B cell (primary cell): ENCODE data around the gene MLH3. TPM values are rescaled to one million over a fixed set of nuclear protein-coding genes. Genes with fewer than 3 reads are reported as not detected.

Source experiments
- ATAC-seq: fragments of 200-7000 bp; cut with Tn5 transposase; one replicate; pipeline ENCODE4 v1.10.0; 2021; ENCODE audit warnings: low read depth, mild to moderate bottlenecking, moderate number of reproducible peaks, moderate library complexity
- CTCF ChIA-PET: fragments of 350-600 bp; sonication (Branson Sonifier 250); formaldehyde crosslinking; loops from one replicate; lab custom pipeline; 2021; ENCODE audit warnings: antibody characterized with exemption, inconsistent platforms; lab: Charles Lee
- POLR2A ChIA-PET: fragments of 350-600 bp; sonication (Branson Sonifier 250); formaldehyde crosslinking; loops from one replicate; lab custom pipeline; 2021; ENCODE audit warnings: antibody characterized with exemption; lab: Charles Lee
- DNase-seq: peaks from one replicate; pipeline ENCODE4 v3.0.0; 2013
- H2AFZ ChIP-seq: 2 replicates; pipeline ENCODE4 v1.6.1; 2012; ENCODE audit warnings: mild to moderate bottlenecking, low read depth, low read length; ENCODE audit not compliant: insufficient read depth, poor library complexity, severe bottlenecking
- H3K27ac ChIP-seq, 2 donors: 1 replicate in 1 of 2; 2 replicates in 1 of 2; pipeline ENCODE4 v1.5.1; 2012 to 2013; ENCODE audit warnings: low read length in 2 of 2, mild to moderate bottlenecking in 2 of 2, moderate library complexity in 1 of 2
- H3K27me3 ChIP-seq, 4 experiments: fragments of 200-600 bp in 1 of 4; sonication (generic) in 1 of 4; replicated peaks in 1 of 4; 1 replicate in 2 of 4; 2 replicates in 2 of 4; pipeline versions ENCODE4 v1.6.1 to v1.7.0; 2013 to 2016; ENCODE audit warnings: low read length in 3 of 4, mild to moderate bottlenecking in 2 of 4, mixed read lengths in 1 of 4, moderate library complexity in 1 of 4; ENCODE audit not compliant: insufficient read depth in 4 of 4, control insufficient read depth in 3 of 4; ENCODE audit errors: control extremely low read depth in 1 of 4
- H3K36me3 ChIP-seq, 2 experiments: replicated peaks in 1 of 2; 1 replicate in 1 of 2; 2 replicates in 1 of 2; pipeline versions ENCODE4 v1.6.1 to v1.7.1; 2013; ENCODE audit warnings: low read length in 1 of 2; ENCODE audit not compliant: insufficient read depth in 2 of 2, control insufficient read depth in 1 of 2; ENCODE audit errors: control extremely low read depth in 1 of 2, extremely low read depth in 1 of 2
- H3K4me1 ChIP-seq, 2 donors: fragments of 200-600 bp in 1 of 2; sonication (generic) in 1 of 2; 1 replicate in 1 of 2; 2 replicates in 1 of 2; pipeline versions ENCODE4 v1.5.1 to v1.6.1; 2013 to 2017; ENCODE audit warnings: low read length in 2 of 2; ENCODE audit not compliant: control insufficient read depth in 2 of 2, insufficient read depth in 2 of 2
- H3K4me2 ChIP-seq: replicated peaks from 2 replicates; pipeline ENCODE3; 2012; ENCODE audit warnings: mild to moderate bottlenecking, low read depth, low read length; ENCODE audit not compliant: poor library complexity, severe bottlenecking
- H3K4me3 ChIP-seq, 5 experiments: fragments of 200-600 bp in 1 of 5; sonication (generic) in 1 of 5; 1 replicate in 3 of 5; 2 replicates in 2 of 5; pipeline versions ENCODE4 v1.5.1 to v1.7.0; 2011 to 2016; ENCODE audit warnings: low read length in 4 of 5, mild to moderate bottlenecking in 4 of 5, low read depth in 2 of 5, control low read depth in 1 of 5, moderate library complexity in 1 of 5; ENCODE audit not compliant: insufficient read depth in 1 of 5; ENCODE audit errors: control extremely low read depth in 1 of 5, extremely low read depth in 1 of 5
- H3K79me2 ChIP-seq: fragments of 200-600 bp; sonication (generic); one replicate; pipeline ENCODE4 v1.6.0; 2016; ENCODE audit warnings: low read length; ENCODE audit not compliant: control insufficient read depth, insufficient read depth
- H3K9ac ChIP-seq: fragments of 200-600 bp; sonication (generic); 2 replicates; pipeline ENCODE4 v1.6.1; 2017; ENCODE audit warnings: mild to moderate bottlenecking, low read length, moderate library complexity
- H3K9me3 ChIP-seq, 3 donors: one replicate each; pipeline versions ENCODE4 v1.6.1 to v1.7.1; 2013; ENCODE audit warnings: low read length in 2 of 3; ENCODE audit not compliant: control insufficient read depth in 2 of 3, insufficient read depth in 1 of 3; ENCODE audit errors: control extremely low read depth in 1 of 3
- H4K20me1 ChIP-seq: 2 replicates; pipeline ENCODE4 v1.6.0; 2012; ENCODE audit warnings: mild to moderate bottlenecking, low read length; ENCODE audit not compliant: insufficient read depth, control insufficient read depth, poor library complexity, severe bottlenecking
- H3K27ac Mint-ChIP-seq: one replicate; pipeline ENCODE4 v1.8.0; 2021; ENCODE audit warnings: mixed read lengths
- H3K27me3 Mint-ChIP-seq: one replicate; pipeline ENCODE4 v1.8.0; 2021; ENCODE audit warnings: mixed read lengths
- H3K4me1 Mint-ChIP-seq: one replicate; pipeline ENCODE4 v1.8.0; 2021; ENCODE audit warnings: mixed read lengths
- H3K4me3 Mint-ChIP-seq: one replicate; pipeline ENCODE4 v1.8.0; 2021; ENCODE audit warnings: mixed read lengths
- H3K9me3 Mint-ChIP-seq: one replicate; pipeline ENCODE4 v1.8.0; 2022; ENCODE audit warnings: mixed read lengths; ENCODE audit not compliant: insufficient read depth
- CTCF ChIP-seq: fragments of 200-600 bp; IDR thresholded peaks from one replicate; pipeline ENCODE4 v1.8.0; 2022; ENCODE audit warnings: antibody characterized with exemption, mild to moderate bottlenecking
- EZH2 ChIP-seq: IDR thresholded peaks from 2 replicates; pipeline ENCODE4 v1.6.1; 2012; ENCODE audit warnings: borderline replicate concordance, low read depth, mild to moderate bottlenecking, moderate library complexity, low read length; ENCODE audit not compliant: insufficient read depth, poor library complexity, severe bottlenecking
- WGBS: methylation state at CpG from one replicate; pipeline ENCODE4 v1.1.5; 2013; ENCODE audit warnings: missing lambda C conversion rate; ENCODE audit not compliant: insufficient coverage; 5-methylcytosine and 5-hydroxymethylcytosine counted together
- intact Hi-C: fragments of 100-400 bp; cut with micrococcal nuclease; formaldehyde crosslinking; loops from one replicate; pipeline ENCODE4 v1.10.0; 2022
- polyA plus RNA-seq: library from polyadenylated mRNA; depleted of rRNA; stranded (reverse); fragments of >200 nt; gene quantifications from 2 replicates; pipeline ENCODE4 v1.2.3, GENCODE V29; 2012
- total RNA-seq, 2 donors: library from RNA; stranded (reverse); fragments of 120-200 nt in 1 of 2; gene quantifications; 1 replicate in 1 of 2; 2 replicates in 1 of 2; pipeline versions ENCODE4 v1.2.3 to v1.2.4, GENCODE V29; 2013 to 2022

The MLH3 gene
- total and polyA plus RNA-seq, 2 donors (not counting 1 experiment from before 2014, with no cell fraction given): 6.7 to 19.9 TPM

- intact Hi-C loops: no loop called here
- ATAC-seq (no peak), DNase-seq (no peak)
- H3K4me1 ChIP-seq: peaks cover 0 to 5% of the 10 kb centered on the region in 2 donors
- H2AFZ ChIP-seq: no peak overlapping the region
- no peaks in the 10 kb centered on the region for H3K79me2 ChIP-seq
- Mint-ChIP-seq H3K27ac (no peak overlapping the region), H3K27me3 (no peaks in the 10 kb centered on the region), H3K4me3 (no peak overlapping the region), H3K4me1 (no peaks in the 10 kb centered on the region), H3K9me3 (no peaks in the 10 kb centered on the region)
- no peak overlapping the region for H3K4me3 ChIP-seq
- H3K27ac ChIP-seq: no peak overlapping the region
- H3K27me3 ChIP-seq: no peaks in the 10 kb centered on the region
- H4K20me1 ChIP-seq: no peaks in the 10 kb centered on the region
- CTCF ChIA-PET: no interaction called here
- POLR2A ChIA-PET: no interaction called here
- no peak overlapping the region for H3K4me2 ChIP-seq
- no peaks in the 10 kb centered on the region for H3K9me3 ChIP-seq
- 98% methylated on average over 10 of the region's 15 CpGs for WGBS
- TF ChIP-seq EZH2: no peak
- TF ChIP-seq CTCF: no peak
- no peak overlapping the region for H3K9ac ChIP-seq
- no peaks in the 10 kb centered on the region for H3K36me3 ChIP-seq
Observed at GRCh38 chr14:74974364-74975058, 76.8 kb downstream of the MLH3 start.

- Mint-ChIP-seq H3K27ac (no peak overlapping the region), H3K4me3 (no peak overlapping the region), H3K4me1 (no peaks in the 10 kb centered on the region), H3K9me3 (no peaks in the 10 kb centered on the region), H3K27me3 (no peaks in the 10 kb centered on the region)
- Histone ChIP-seq H3K27me3 (no peaks in the 10 kb centered on the region), H3K27ac (no peak overlapping the region), H4K20me1 (no peaks in the 10 kb centered on the region), H3K79me2 (no peaks in the 10 kb centered on the region), H3K4me3 (no peak overlapping the region), H3K9me3 (no peaks in the 10 kb centered on the region), H3K4me2 (no peak overlapping the region), H3K4me1 (peaks cover 0 to 5% of the 10 kb centered on the region in 2 donors), H2AFZ (no peak overlapping the region), H3K36me3 (no peaks in the 10 kb centered on the region), H3K9ac (no peak overlapping the region)
- DNase-seq (no peak), ATAC-seq (no peak)
- CTCF ChIA-PET: no interaction called here
- POLR2A ChIA-PET: no interaction called here
- TF ChIP-seq CTCF: no peak
- TF ChIP-seq EZH2: no peak
- 84% methylated on average over 4 of the region's 5 CpGs for WGBS
- intact Hi-C loops: loop anchor here (2.0 kb wide), 1 partner anchor 29 kb away; the partner anchor contains the start of gene EIF2B2
Observed at GRCh38 chr14:74973905-74974363, 77.3 kb downstream of the MLH3 start.
